ENCODE measurements around the gene QRFP.

GRCh38 chr9:130918101-130918825, 21.7 kb upstream of the QRFP start:
- TF ChIP-seq CTCF (IDR thresholded peaks at IDR 0.05; ENCODE audit: insufficient read depth, low read length, poor library complexity, severe bottlenecking): no peak
- no peak for TF ChIP-seq EZH2phosphoT487 (conservative IDR thresholded peaks at IDR 0.05; ENCODE audit: low read length)

Measured in SU-DHL-6 (cell line).